Ishikawa (cell line): ENCODE results near the gene NDST3.

Experiments
- CEBPB ChIP-seq: IDR thresholded peaks from 2 replicates; pipeline ENCODE4 v1.6.1; 2012
- CREB1 ChIP-seq: IDR thresholded peaks from 2 replicates; pipeline ENCODE4 v1.6.1; 2012; ENCODE audit warnings: low read depth
- EGR1 ChIP-seq: IDR thresholded peaks from 2 replicates; pipeline ENCODE4 v1.6.1; 2012
- EP300 ChIP-seq: IDR thresholded peaks from 2 replicates; pipeline ENCODE4 v1.6.1; 2012; ENCODE audit warnings: borderline replicate concordance
- FOXM1 ChIP-seq: IDR thresholded peaks from 2 replicates; pipeline ENCODE4 v1.6.1; 2012; ENCODE audit warnings: low read depth, borderline replicate concordance
- MAX ChIP-seq: IDR thresholded peaks from 2 replicates; pipeline ENCODE4 v1.6.1; 2012
- NFIC ChIP-seq: IDR thresholded peaks from 2 replicates; pipeline ENCODE4 v1.6.1; 2012
- RAD21 ChIP-seq: IDR thresholded peaks from 2 replicates; pipeline ENCODE4 v1.6.1; 2012; ENCODE audit warnings: low read depth
- TAF1 ChIP-seq: IDR thresholded peaks from 2 replicates; pipeline ENCODE4 v1.6.1; 2012; ENCODE audit warnings: low read depth, mild to moderate bottlenecking
- TCF12 ChIP-seq: IDR thresholded peaks from 2 replicates; pipeline ENCODE4 v1.6.1; 2012; ENCODE audit warnings: low read depth
- TEAD4 ChIP-seq: IDR thresholded peaks from 2 replicates; pipeline ENCODE4 v1.6.1; 2012
- YY1 ChIP-seq: IDR thresholded peaks from 2 replicates; pipeline ENCODE4 v1.6.1; 2012; ENCODE audit warnings: low read depth
- ZBTB7A ChIP-seq: IDR thresholded peaks from 2 replicates; pipeline ENCODE4 v1.6.1; 2012; ENCODE audit warnings: low read depth
- TF ChIP-seq, protein P1 (sequence below): IDR thresholded peaks from 2 replicates; pipeline ENCODE4 v1.6.1; 2012; ENCODE audit warnings: low read depth, mild to moderate bottlenecking
- TF ChIP-seq, protein P2 (sequence below): IDR thresholded peaks from 2 replicates; pipeline ENCODE4 v1.6.1; 2012

NDST3 gene

DNA sequence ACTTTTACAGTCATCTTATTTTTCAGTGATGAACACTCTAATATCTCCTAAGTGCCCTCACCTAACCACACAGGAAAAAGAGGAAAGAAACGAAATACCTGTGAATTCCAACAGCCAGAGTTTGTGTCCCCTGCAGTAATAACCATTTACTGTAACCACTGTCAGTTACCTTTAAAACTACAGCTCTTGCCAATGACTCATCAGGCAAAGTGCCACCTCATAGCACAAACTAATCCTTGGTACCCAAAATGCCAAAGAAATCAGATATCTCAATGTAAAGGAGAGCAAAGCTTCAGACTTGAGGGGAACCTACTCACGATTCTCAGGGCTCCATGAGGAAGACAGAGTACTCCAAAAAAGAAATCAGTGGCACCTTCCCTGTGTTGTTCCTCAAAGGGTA, 146.5 kb downstream of the NDST3 start:
- TF ChIP-seq, protein P1, sequence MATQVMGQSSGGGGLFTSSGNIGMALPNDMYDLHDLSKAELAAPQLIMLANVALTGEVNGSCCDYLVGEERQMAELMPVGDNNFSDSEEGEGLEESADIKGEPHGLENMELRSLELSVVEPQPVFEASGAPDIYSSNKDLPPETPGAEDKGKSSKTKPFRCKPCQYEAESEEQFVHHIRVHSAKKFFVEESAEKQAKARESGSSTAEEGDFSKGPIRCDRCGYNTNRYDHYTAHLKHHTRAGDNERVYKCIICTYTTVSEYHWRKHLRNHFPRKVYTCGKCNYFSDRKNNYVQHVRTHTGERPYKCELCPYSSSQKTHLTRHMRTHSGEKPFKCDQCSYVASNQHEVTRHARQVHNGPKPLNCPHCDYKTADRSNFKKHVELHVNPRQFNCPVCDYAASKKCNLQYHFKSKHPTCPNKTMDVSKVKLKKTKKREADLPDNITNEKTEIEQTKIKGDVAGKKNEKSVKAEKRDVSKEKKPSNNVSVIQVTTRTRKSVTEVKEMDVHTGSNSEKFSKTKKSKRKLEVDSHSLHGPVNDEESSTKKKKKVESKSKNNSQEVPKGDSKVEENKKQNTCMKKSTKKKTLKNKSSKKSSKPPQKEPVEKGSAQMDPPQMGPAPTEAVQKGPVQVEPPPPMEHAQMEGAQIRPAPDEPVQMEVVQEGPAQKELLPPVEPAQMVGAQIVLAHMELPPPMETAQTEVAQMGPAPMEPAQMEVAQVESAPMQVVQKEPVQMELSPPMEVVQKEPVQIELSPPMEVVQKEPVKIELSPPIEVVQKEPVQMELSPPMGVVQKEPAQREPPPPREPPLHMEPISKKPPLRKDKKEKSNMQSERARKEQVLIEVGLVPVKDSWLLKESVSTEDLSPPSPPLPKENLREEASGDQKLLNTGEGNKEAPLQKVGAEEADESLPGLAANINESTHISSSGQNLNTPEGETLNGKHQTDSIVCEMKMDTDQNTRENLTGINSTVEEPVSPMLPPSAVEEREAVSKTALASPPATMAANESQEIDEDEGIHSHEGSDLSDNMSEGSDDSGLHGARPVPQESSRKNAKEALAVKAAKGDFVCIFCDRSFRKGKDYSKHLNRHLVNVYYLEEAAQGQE = no peak
- TF ChIP-seq EGR1 (no peak), FOXM1 (no peak), TAF1 (no peak), NFIC (no peak), MAX (no peak), YY1 (no peak), TEAD4 (no peak), ZBTB7A (no peak), CREB1 (no peak)
- TF ChIP-seq, protein P2, sequence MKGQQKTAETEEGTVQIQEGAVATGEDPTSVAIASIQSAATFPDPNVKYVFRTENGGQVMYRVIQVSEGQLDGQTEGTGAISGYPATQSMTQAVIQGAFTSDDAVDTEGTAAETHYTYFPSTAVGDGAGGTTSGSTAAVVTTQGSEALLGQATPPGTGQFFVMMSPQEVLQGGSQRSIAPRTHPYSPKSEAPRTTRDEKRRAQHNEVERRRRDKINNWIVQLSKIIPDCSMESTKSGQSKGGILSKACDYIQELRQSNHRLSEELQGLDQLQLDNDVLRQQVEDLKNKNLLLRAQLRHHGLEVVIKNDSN = no peak

GRCh38 chr4:118190903-118191302, 156.6 kb downstream of the NDST3 start:
- no peak for TF ChIP-seq MAX
- no peak for TF ChIP-seq CEBPB
- no peak for TF ChIP-seq TAF1
- no peak for TF ChIP-seq FOXM1
- TF ChIP-seq NFIC = no peak
- TF ChIP-seq YY1 = no peak
- TF ChIP-seq RAD21 = no peak

DNA sequence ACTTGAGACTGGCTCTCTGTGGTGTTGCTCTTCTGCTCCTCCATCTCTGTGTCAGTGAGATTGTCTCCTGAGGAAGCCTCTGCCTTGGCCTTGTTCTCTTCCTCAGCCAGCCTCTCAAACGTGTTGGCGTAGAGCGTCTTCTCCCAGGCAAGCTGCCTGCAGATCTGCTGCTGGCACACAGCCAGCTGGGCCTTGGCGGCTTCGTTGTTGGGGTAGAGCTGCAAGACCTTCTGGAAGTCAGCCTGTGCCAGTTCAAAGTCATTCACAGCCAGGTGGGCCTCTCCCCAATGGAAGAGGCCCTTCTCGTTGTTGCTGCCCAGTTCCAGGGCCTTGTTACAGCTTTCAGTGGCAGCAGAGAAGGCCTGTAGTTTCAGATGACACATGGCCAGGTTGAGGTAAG, 159.1 kb downstream of the NDST3 start:
- TF ChIP-seq RAD21 (no peak), EGR1 (no peak), TAF1 (no peak), MAX (no peak), TCF12 (no peak), TEAD4 (no peak), EP300 (no peak), CREB1 (no peak), YY1 (no peak), ZBTB7A (no peak), NFIC (no peak)
- TF ChIP-seq, protein P1 = no peak
- TF ChIP-seq, protein P2 = no peak

- TF ChIP-seq NFIC (no peak), EP300 (no peak), ZBTB7A (no peak), CEBPB (no peak), EGR1 (no peak)
- TF ChIP-seq, protein P1 = no peak
- TF ChIP-seq, protein P2 = no peak
Observed at GRCh38 chr4:118206627-118207026, 172.3 kb downstream of the NDST3 start.

DNA sequence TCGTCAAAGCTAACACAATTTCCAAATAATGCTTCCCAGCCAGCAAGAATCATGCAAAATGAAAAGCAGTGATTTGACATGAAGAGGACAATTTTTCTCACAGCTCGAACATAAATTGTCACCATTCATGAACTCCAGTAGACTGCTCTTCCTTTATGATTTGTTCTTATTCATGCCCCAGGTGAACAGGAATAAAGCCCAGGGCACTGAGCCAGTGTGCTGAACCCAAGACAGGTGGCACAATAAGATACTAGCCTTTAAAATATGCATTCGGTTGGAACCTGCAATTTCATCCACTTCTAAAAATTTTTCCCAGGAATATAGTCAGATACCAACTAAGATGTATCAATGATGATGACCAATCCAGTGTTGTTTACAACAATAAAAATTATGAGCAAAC, 178.8 kb downstream of the NDST3 start:
- TF ChIP-seq, protein P2 = no peak
- no peak for TF ChIP-seq RAD21
- TF ChIP-seq TCF12 = no peak
- TF ChIP-seq TEAD4 = no peak
- TF ChIP-seq NFIC = no peak
- no peak for TF ChIP-seq EGR1
- no peak for TF ChIP-seq CEBPB
- TF ChIP-seq FOXM1 = no peak
- TF ChIP-seq TAF1 = no peak
- no peak for TF ChIP-seq EP300
- TF ChIP-seq, protein P1 = no peak
